Spleen (tissue), 11 donors: ENCODE data around the gene CFAP58. TPM values are rescaled to one million over a fixed set of nuclear protein-coding genes. Genes with fewer than 3 reads are reported as not detected.

Experiments
- DNase-seq: peaks from one replicate; pipeline ENCODE4 v3.0.0-alpha.2; 2020
- H3K27ac ChIP-seq, 8 donors: fragments of 200-600 bp; sonication (generic) in 7 of 8; 1 replicate in 4 of 8; 2 replicates in 4 of 8; pipeline versions ENCODE4 v1.5.0 to v1.8.0; 2016 to 2021; ENCODE audit warnings: inconsistent platforms in 4 of 8, mild to moderate bottlenecking in 4 of 8, moderate library complexity in 1 of 8
- H3K27me3 ChIP-seq, 7 donors: fragments of 200-600 bp; sonication (generic) in 6 of 7; replicated peaks in 1 of 7; 1 replicate in 4 of 7; 2 replicates in 3 of 7; pipeline versions ENCODE4 v1.5.0 to v1.8.0; 2016 to 2021; ENCODE audit warnings: inconsistent platforms in 3 of 7, mild to moderate bottlenecking in 1 of 7
- H3K36me3 ChIP-seq, 6 donors: fragments of 200-600 bp; sonication (generic) in 5 of 6; 1 replicate in 4 of 6; 2 replicates in 2 of 6; pipeline versions ENCODE4 v1.5.0 to v1.8.0; 2016 to 2021; ENCODE audit warnings: inconsistent platforms in 2 of 6
- H3K4me1 ChIP-seq, 6 donors: fragments of 200-600 bp; sonication (generic) in 5 of 6; 1 replicate in 3 of 6; 2 replicates in 3 of 6; pipeline versions ENCODE4 v1.5.0 to v1.8.0; 2016 to 2021; ENCODE audit warnings: inconsistent platforms in 3 of 6
- H3K4me3 ChIP-seq, 8 donors: fragments of 200-600 bp; sonication (generic) in 7 of 8; 1 replicate in 4 of 8; 2 replicates in 4 of 8; pipeline versions ENCODE4 v1.5.0 to v1.8.0; 2016 to 2021; ENCODE audit warnings: inconsistent platforms in 4 of 8, mild to moderate bottlenecking in 4 of 8, moderate library complexity in 2 of 8
- H3K9me3 ChIP-seq, 8 donors: fragments of 200-600 bp; sonication (generic) in 7 of 8; 1 replicate in 4 of 8; 2 replicates in 4 of 8; pipeline versions ENCODE4 v1.5.0 to v1.8.0; 2016 to 2021; ENCODE audit warnings: inconsistent platforms in 4 of 8
- CTCF ChIP-seq, 11 experiments: fragments of 200-600 bp in 7 of 11; fragments of 450-650 bp in 4 of 11; sonication (generic) in 4 of 11; IDR thresholded peaks in 8 of 11; conservative IDR thresholded peaks in 3 of 11; 1 replicate in 7 of 11; 2 replicates in 4 of 11; pipeline versions ENCODE4 v1.4.0 to v1.8.0; 2016 to 2021; ENCODE audit warnings: antibody characterized with exemption in 11 of 11, inconsistent platforms in 4 of 11, mild to moderate bottlenecking in 1 of 11
- POLR2A ChIP-seq, 3 donors: fragments of 450-650 bp; IDR thresholded peaks; one replicate each; pipeline ENCODE4 v1.5.1; 2017; ENCODE audit warnings: antibody characterized with exemption in 3 of 3, mild to moderate bottlenecking in 1 of 3
- POLR2AphosphoS5 ChIP-seq, 3 donors: sonication (generic); formaldehyde crosslinking; IDR thresholded peaks; one replicate each; pipeline ENCODE4 v1.5.1; 2017; ENCODE audit warnings: antibody characterized with exemption in 3 of 3
- WGBS, 5 donors: extraction: QIAGEN DNeasy Blood & Tissue Kit in 3 of 5; methylation state at CpG; one replicate each; pipeline versions ENCODE4 v1.1.5 to v1.1.7; 2013 to 2018; 5-methylcytosine and 5-hydroxymethylcytosine counted together
- intact Hi-C: fragments of 100-400 bp; cut with DNase I; formaldehyde crosslinking; loops from one replicate; pipeline ENCODE4 v1.15.0; 2023; ENCODE audit warnings: low total_unique reads
- polyA plus RNA-seq, 3 donors: library from polyadenylated mRNA; stranded (reverse); fragments of 200-250 nt; gene quantifications; one replicate each; pipeline ENCODE4 v1.2.1, GENCODE V29; 2013
- total RNA-seq, 7 donors: library from RNA; depleted of rRNA in 3 of 7; stranded (reverse); fragments of >200 nt in 3 of 7; fragmentation: NEBNext Ultra II Directional in 4 of 7; extraction: Animal tissue kit (Norgen Biotek cat#: 25700) in 4 of 7; gene quantifications; one replicate each; pipeline versions ENCODE4 v1.1.0 to v1.2.1, GENCODE V29; 2016 to 2021
- donor health status: healthy with polysubstance abuse.
- donor health status: DM: no; HTN: no; CAD: no; lungs with moderate emphysema.
- donor health status: DM: no; HTN: no; CAD: no.
- donor health status: Bipolar disorder and iron deficiency.
- donor health status: healthy.
- donor health status: DM: no; HTN: no; CAD: no.
- donor health status: DM: yes; HTN: yes; CAD: no.

The CFAP58 gene
- total and polyA plus RNA-seq, 10 donors, result 0.10 to 1.4 (median 0.42) TPM; not detected in 1

DNA sequence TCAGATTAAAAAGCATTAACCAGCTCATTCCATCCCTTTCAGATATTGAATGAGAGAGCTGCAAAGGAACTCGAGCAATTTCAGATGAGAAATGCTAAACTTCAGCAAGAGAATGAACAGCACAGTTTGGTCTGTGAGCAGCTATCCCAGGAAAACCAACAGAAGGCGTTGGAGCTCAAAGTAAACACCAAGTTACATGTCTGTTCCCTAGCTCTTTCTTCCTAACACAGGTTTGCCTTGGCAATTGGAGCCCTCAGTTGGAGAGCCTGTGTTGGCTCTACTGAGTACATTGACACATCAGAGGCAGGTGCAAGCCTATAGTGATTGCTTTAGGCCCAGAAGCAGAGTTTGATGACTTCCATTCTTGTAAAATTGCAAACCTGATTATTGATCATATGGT is 14.7 kb downstream of the CFAP58 start:
- H3K36me3 ChIP-seq, result no peaks in the 10 kb centered on the region
- no peaks in the 10 kb centered on the region for H3K4me1 ChIP-seq
- no peak overlapping the region for H3K4me3 ChIP-seq
- H3K9me3 ChIP-seq, result peaks cover 0 to 22% (median 16%) of the 10 kb centered on the region in 8 donors
- TF ChIP-seq POLR2A (IDR thresholded peaks at IDR 0.05) (no peak), CTCF (IDR thresholded peaks at IDR 0.05 in 8 of 11, conservative IDR thresholded peaks at IDR 0.05 in 3 of 11) (no peak), POLR2AphosphoS5 (IDR thresholded peaks at IDR 0.05) (no peak)
- no peak for DNase-seq
- peaks cover 0 to 22% (median 3%) of the 10 kb centered on the region in 7 donors for H3K27me3 ChIP-seq
- intact Hi-C loops, result no loop called here
- 54 to 75% (median 62%) methylated on average over 2 of the region's 2 CpGs for WGBS, 5 donors
- H3K27ac ChIP-seq, result no peak overlapping the region

DNA sequence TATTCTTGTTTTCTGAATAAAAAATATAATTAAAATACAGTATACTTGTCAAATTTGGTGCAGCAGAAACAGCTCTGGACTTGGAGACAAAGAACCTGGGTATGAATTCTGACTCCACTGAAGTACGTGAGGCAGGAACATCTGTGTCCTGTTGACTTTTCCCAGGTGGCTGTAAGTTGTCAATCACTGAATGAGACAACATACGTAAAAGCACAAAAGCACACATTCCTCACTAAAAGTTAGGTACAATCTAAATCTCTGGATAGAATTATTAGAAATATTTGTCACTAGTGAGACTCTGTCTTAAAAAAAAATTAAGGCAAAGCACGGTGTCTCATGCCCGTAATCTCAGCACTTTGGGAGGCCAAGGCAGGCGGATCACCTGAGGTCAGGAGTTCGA is 18.1 kb downstream of the CFAP58 start:
- no peaks in the 10 kb centered on the region for H3K36me3 ChIP-seq
- intact Hi-C loops, result no loop called here
- no peaks in the 10 kb centered on the region for H3K4me1 ChIP-seq
- H3K27me3 ChIP-seq, result peaks cover 0 to 27% (median 0%) of the 10 kb centered on the region in 7 donors
- no peak for DNase-seq
- TF ChIP-seq POLR2A (IDR thresholded peaks at IDR 0.05) (no peak), CTCF (IDR thresholded peaks at IDR 0.05 in 8 of 11, conservative IDR thresholded peaks at IDR 0.05 in 3 of 11) (no peak), POLR2AphosphoS5 (IDR thresholded peaks at IDR 0.05) (no peak)
- no peak overlapping the region for H3K27ac ChIP-seq
- H3K4me3 ChIP-seq, result no peak overlapping the region
- peaks cover 0 to 22% (median 16%) of the 10 kb centered on the region in 8 donors for H3K9me3 ChIP-seq
- WGBS, 5 donors, result 87 to 94% (median 90%) methylated on average over 6 of the region's 6 CpGs

DNA sequence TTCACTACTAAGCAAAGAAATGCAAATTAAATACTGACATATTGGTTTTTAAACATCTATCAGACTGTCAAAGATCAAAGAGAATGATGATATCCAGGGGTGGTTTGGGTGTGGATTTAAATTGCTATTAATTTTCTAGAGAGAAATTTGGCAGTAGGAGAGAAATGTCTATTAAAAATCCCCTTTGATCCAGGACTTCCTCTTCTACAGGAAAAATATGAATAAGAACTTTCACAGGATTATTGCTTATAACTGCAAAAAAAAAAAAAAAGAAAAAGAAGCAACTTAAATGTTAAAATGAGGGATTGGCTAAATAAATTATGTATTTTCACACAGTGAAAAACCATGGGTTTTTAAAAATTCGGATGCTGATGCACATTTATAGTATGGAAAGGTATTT is 21.0 kb downstream of the CFAP58 start:
- 71 to 89% (median 84%) methylated on average over 1 of the region's 1 CpG for WGBS, 5 donors
- TF ChIP-seq CTCF (IDR thresholded peaks at IDR 0.05 in 8 of 11, conservative IDR thresholded peaks at IDR 0.05 in 3 of 11), result no peak
- intact Hi-C loops, result no loop called here

DNA sequence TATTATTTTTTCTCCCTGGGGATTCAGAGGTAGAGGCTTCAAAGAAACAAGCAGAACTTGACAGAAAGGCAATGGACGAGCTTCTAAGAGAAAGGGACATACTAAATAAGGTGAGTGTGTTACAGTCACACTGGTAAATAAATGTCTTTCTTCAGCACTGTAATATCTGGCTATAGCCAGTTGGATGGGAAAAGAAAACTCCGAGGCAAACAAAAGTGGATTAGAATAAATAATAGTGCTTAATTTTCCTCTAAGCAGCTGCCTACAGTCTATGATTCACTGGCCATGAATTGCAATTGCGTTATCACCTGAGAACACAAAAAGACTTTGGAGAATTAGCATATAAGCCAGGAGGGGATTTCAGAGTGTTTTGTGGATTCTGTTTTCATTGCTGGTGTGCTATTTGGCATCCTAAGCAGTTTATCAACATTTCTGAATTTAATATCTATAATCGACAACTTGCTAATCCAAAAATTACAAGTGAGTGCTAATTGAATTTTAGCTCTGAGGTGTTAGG is 23.2 kb downstream of the CFAP58 start:
- no peak for DNase-seq
- no peaks in the 10 kb centered on the region for H3K4me1 ChIP-seq
- H3K4me3 ChIP-seq, result no peak overlapping the region
- WGBS, 5 donors, result 78 to 86% (median 83%) methylated on average over 4 of the region's 4 CpGs
- intact Hi-C loops, result no loop called here
- no peaks in the 10 kb centered on the region for H3K36me3 ChIP-seq
- peaks cover 0 to 18% (median 0%) of the 10 kb centered on the region in 7 donors for H3K27me3 ChIP-seq
- peaks cover 0 to 8% (median 6%) of the 10 kb centered on the region in 8 donors for H3K9me3 ChIP-seq
- no peak overlapping the region for H3K27ac ChIP-seq
- TF ChIP-seq POLR2A (IDR thresholded peaks at IDR 0.05) (no peak), POLR2AphosphoS5 (IDR thresholded peaks at IDR 0.05) (no peak), CTCF (IDR thresholded peaks at IDR 0.05 in 8 of 11, conservative IDR thresholded peaks at IDR 0.05 in 3 of 11) (no peak)

More for the DNA sequence above, 21.0 kb downstream of the CFAP58 start:
- H3K27me3 ChIP-seq, result peaks cover 0 to 20% (median 0%) of the 10 kb centered on the region in 7 donors
- H3K36me3 ChIP-seq, result no peaks in the 10 kb centered on the region
- H3K9me3 ChIP-seq, result peaks cover 0 to 22% (median 16%) of the 10 kb centered on the region in 8 donors
- H3K4me1 ChIP-seq, result no peaks in the 10 kb centered on the region
- no peak overlapping the region for H3K27ac ChIP-seq
- H3K4me3 ChIP-seq, result no peak overlapping the region
- no peak for DNase-seq
